ENCODE data around the gene PKIG. TPM values are rescaled to one million over a fixed set of nuclear protein-coding genes. Genes with fewer than 3 reads are reported as not detected.

PKIG gene
- total RNA-seq, 4 donors from 2014 or later, result 78.2 to 108 (median 91.5) TPM

- Histone ChIP-seq H3K4me3 (no peak overlapping the region), H3K27me3 (no peaks in the 10 kb centered on the region), H3K4me1 (peaks cover 0 to 31% (median 13%) of the 10 kb centered on the region in 4 donors), H3K27ac (no peak overlapping the region), H3K9me3 (no peaks in the 10 kb centered on the region), H3K36me3 (peaks cover 0 to 37% (median 0%) of the 10 kb centered on the region in 3 donors)
- WGBS, 2 donors, result 67 to 75% methylated on average over 2 of the region's 2 CpGs
- no peak for TF ChIP-seq CTCF (IDR thresholded peaks at IDR 0.05)
- TF ChIP-seq POLR2A (IDR thresholded peaks at IDR 0.05), result no peak
- TF ChIP-seq EP300 (IDR thresholded peaks at IDR 0.05), result no peak
- no peak for DNase-seq (ENCODE audit: low spot score in 2 of 2)
Observed at GRCh38 chr20:44593751-44594150, 11.4 kb downstream of the PKIG start.

DNA sequence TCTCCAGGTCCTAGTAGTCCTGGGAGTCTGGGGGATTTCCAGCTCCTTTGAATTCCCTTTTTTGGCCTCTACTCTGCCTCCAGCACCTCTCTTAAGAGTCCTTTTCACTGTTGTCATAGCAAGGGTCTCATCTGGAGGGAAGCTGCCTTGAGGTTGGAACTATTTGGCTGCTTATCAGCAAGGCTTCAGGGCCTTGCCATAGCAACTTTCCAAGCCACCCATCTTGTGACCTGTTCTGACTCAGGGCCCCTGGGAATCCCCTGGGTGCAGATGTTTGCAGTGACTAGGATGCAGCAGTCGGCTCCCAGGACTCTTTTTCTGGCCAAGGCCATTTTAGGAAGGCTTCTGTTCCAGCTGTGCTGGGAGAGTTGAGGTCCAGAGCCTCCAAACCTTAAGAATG lies 12.4 kb downstream of the PKIG start:
- 50 to 80% methylated on average over 1 of the region's 1 CpG for WGBS, 2 donors
- H3K4me1 ChIP-seq, result peaks cover 0 to 40% (median 21%) of the 10 kb centered on the region in 4 donors
- no peaks in the 10 kb centered on the region for H3K9me3 ChIP-seq
- TF ChIP-seq POLR2A (IDR thresholded peaks at IDR 0.05) (no peak), EP300 (IDR thresholded peaks at IDR 0.05) (no peak), CTCF (IDR thresholded peaks at IDR 0.05) (no peak)
- no peak for DNase-seq (ENCODE audit: low spot score in 2 of 2)
- no peaks in the 10 kb centered on the region for H3K27me3 ChIP-seq
- no peak overlapping the region for H3K4me3 ChIP-seq
- H3K36me3 ChIP-seq, result peaks cover 0 to 36% (median 0%) of the 10 kb centered on the region in 3 donors
- H3K27ac ChIP-seq, result no peak overlapping the region

GRCh38 chr20:44596010-44596409 lies 13.6 kb downstream of the PKIG start:
- WGBS, 2 donors, result 92 to 99% methylated on average over 4 of the region's 4 CpGs
- H3K9me3 ChIP-seq, result no peaks in the 10 kb centered on the region
- no peak for TF ChIP-seq POLR2A (IDR thresholded peaks at IDR 0.05)
- no peak for TF ChIP-seq EP300 (IDR thresholded peaks at IDR 0.05)
- TF ChIP-seq CTCF (IDR thresholded peaks at IDR 0.05), result no peak
- no peak overlapping the region for H3K27ac ChIP-seq
- peaks cover 2 to 53% (median 34%) of the 10 kb centered on the region in 4 donors for H3K4me1 ChIP-seq
- no peaks in the 10 kb centered on the region for H3K27me3 ChIP-seq
- H3K4me3 ChIP-seq, result no peak overlapping the region
- no peak for DNase-seq (ENCODE audit: low spot score in 2 of 2)
- peaks cover 0 to 23% (median 0%) of the 10 kb centered on the region in 3 donors for H3K36me3 ChIP-seq

- no peak overlapping the region for H3K27ac ChIP-seq
- H3K4me3 ChIP-seq, result no peak overlapping the region
- no peak for DNase-seq (ENCODE audit: low spot score in 2 of 2)
- 94 to 97% methylated on average over 3 of the region's 3 CpGs for WGBS, 2 donors
- H3K4me1 ChIP-seq, result peaks cover 5 to 62% (median 43%) of the 10 kb centered on the region in 4 donors
- peaks cover 0 to 14% (median 0%) of the 10 kb centered on the region in 3 donors for H3K36me3 ChIP-seq
- TF ChIP-seq CTCF (IDR thresholded peaks at IDR 0.05) (no peak), EP300 (IDR thresholded peaks at IDR 0.05) (no peak), POLR2A (IDR thresholded peaks at IDR 0.05) (no peak)
- no peaks in the 10 kb centered on the region for H3K27me3 ChIP-seq
- no peaks in the 10 kb centered on the region for H3K9me3 ChIP-seq
Observed at GRCh38 chr20:44596876-44597275, 14.5 kb downstream of the PKIG start.

GRCh38 chr20:44597516-44597915 lies 15.1 kb downstream of the PKIG start:
- WGBS, 2 donors, result 88 to 90% methylated on average over 4 of the region's 4 CpGs
- H3K4me1 ChIP-seq, result peaks cover 5 to 68% (median 49%) of the 10 kb centered on the region in 4 donors
- H3K27ac ChIP-seq, result peak overlapping the region in 3 of 4 donors; percentile 44 to 57 (median 46)
- H3K4me3 ChIP-seq, result no peak overlapping the region
- TF ChIP-seq CTCF (IDR thresholded peaks at IDR 0.05) (no peak), POLR2A (IDR thresholded peaks at IDR 0.05) (no peak), EP300 (IDR thresholded peaks at IDR 0.05) (no peak)
- DNase-seq (ENCODE audit: low spot score in 2 of 2), result no peak
- H3K36me3 ChIP-seq, result peaks cover 0 to 8% (median 0%) of the 10 kb centered on the region in 3 donors
- H3K9me3 ChIP-seq, result no peaks in the 10 kb centered on the region
- H3K27me3 ChIP-seq, result no peaks in the 10 kb centered on the region
